DLD1 (cell line): ENCODE measurements around the gene EPHA7.

Source experiments
- in situ Hi-C: cut with HindIII; loops from 2 replicates; pipeline ENCODE4 v1.10.0; 2017; ENCODE audit warnings: low sequenced_read_pairs

EPHA7 gene

GRCh38 chr6:93419304-93420162, at the start of gene EPHA7:
Gene EPHA7 (minus strand): TSS chr6:93419559. CDS start chr6:93419341, 218 bp downstream.
- in situ Hi-C loops: no loop called here

- in situ Hi-C loops: no loop called here
Observed at GRCh38 chr6:93468291-93468690, 48.9 kb upstream of the EPHA7 start.

GRCh38 chr6:93454533-93454932, 35.2 kb upstream of the EPHA7 start:
- in situ Hi-C loops: no loop called here

DNA sequence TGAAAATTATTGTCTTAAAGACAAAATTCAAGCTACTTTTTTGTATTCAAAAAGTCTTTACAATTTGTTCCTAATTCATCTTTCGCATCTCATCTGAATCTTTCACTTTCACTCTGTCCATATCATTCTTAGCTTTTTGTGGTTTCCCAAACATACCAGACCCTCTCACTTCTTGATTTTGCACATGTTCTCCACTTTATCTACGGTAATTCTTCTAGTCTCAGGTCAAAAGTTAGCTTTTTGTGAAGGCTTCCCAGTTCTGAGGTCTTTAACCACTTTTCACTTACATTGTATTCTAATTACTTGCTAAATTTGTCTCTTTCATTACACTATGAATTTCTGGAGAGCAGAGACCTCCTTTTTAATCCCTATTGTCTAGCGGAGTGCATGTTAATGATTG, 34.6 kb upstream of the EPHA7 start:
- in situ Hi-C loops: no loop called here

- in situ Hi-C loops: no loop called here
Observed at GRCh38 chr6:93447874-93448273, 28.5 kb upstream of the EPHA7 start.

DNA sequence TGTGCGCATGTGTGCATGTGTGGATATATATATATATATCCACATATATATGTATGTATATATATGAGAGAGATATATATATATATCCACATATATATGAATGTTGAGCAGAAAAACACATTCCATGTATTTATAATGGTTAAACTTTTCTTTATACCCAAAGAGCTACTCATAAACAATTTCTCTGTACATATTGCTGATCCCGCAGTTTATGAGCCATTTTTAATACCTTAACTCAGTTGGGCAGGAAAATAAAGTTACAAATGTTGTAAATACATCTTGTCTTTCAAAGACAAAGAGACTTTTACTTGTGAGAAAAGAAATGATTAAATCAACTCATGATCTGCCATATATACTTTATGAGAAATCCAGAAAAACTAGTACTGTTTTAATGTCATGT, 18.1 kb upstream of the EPHA7 start:
- in situ Hi-C loops: no loop called here

DNA sequence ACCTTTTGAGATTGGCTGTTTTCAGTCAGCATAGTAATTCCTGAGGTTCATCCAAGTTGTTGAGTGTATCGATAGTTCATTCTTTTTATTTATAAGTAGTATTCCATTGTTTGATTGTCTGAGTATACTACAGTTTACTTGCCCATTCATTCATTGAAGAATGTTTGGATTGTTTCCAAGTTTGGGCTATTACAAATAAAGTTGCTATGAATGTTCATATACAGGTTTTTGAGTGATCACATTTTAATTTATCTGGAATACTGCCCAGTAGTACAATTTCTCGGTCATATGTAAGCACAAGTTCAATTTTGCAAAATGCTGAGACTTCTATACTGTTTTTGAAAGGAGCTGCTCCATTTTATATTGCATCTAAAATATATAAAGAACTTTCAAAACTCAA, 14.2 kb upstream of the EPHA7 start:
- in situ Hi-C loops: no loop called here

GRCh38 chr6:93424303-93425064, 5.1 kb upstream of the EPHA7 start:
- in situ Hi-C loops: no loop called here

DNA sequence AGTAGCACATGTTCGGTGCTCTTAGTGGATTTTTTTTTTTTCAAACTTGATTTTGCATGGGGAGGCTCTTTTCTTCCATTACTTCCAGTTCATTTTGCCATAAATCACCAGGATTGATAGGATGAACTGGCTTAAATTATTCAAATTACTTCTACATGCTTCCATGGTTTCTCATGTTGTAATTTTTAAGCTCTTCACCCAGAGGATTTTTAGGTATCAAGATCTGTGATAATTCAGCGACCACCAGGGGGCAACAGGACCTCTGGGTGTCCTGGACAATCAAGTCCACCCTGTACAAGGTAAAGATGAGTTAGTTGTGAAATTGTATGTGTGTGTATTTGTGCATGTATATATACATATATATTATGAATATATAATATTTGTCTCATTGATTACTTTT, 4.2 kb upstream of the EPHA7 start:
- in situ Hi-C loops: no loop called here

- in situ Hi-C loops: no loop called here
Observed at GRCh38 chr6:93420163-93420795, 920 bp upstream of the EPHA7 start.

- in situ Hi-C loops: no loop called here
Observed at GRCh38 chr6:93418408-93419303, 703 bp downstream of the EPHA7 start.

DNA sequence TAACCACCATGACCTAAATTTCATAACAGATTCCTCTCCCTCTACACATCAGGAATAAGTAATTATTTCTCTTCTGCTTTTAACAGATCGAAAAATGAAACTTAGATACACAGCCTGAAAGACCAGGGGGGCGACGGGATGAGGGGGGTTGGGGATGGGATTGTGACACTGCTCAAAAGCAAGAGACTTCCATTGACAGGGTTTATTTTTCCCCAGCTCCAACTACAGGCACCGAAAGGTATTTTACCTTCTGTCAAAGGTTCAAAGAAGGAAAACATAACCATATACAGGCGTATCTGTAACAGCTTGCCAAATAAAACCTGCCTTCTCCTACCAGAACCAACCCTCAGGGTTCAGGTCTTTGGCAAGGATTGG, 1.3 kb downstream of the EPHA7 start:
- in situ Hi-C loops: no loop called here

GRCh38 chr6:93417421-93418013, 1.8 kb downstream of the EPHA7 start:
- in situ Hi-C loops: no loop called here

- in situ Hi-C loops: no loop called here
Observed at GRCh38 chr6:93416571-93417420, 2.6 kb downstream of the EPHA7 start.

DNA sequence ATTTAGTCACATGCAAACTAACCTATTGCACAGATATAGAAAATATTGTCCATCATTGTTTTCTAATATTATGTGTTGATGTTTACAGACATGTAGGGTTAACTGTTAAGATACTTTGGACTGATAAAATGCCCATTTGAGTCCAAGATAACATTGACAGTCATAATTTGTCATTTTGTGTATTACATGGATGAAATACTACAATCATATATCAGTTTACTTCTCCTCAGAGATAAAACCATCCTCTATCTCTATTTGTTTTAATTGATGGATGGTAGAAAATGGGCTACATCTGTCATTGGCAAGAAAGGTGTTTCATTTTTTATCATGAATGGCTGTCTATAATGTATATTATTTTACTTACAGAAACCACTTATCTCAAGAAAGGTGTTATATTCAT, 6.2 kb downstream of the EPHA7 start:
- in situ Hi-C loops: no loop called here

- in situ Hi-C loops: no loop called here
Observed at GRCh38 chr6:93412452-93412851, 6.9 kb downstream of the EPHA7 start.

DNA sequence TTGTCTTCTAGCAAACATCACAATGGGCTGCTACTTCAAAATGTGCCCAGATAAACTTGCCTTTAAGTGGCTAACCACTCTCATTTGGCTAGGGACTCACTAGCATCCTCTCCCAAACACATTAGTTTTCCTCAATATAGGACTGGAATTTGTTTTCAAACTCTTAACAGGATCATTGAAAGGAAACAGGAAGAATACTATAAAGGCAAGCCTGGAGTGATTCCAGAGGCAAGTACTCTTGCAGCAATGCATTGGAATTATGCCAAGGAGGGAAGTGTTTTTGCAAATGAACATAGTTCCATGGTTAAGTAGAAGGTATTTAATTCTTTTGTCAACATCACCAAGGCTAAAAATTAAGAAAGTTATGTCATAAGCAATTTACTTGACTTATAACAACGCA, 12.2 kb downstream of the EPHA7 start:
- in situ Hi-C loops: no loop called here

- in situ Hi-C loops: no loop called here
Observed at GRCh38 chr6:93403390-93403789, 16.0 kb downstream of the EPHA7 start.

GRCh38 chr6:93398723-93399122, 20.6 kb downstream of the EPHA7 start:
- in situ Hi-C loops: no loop called here
